GM21786 (cell line): ENCODE results near the gene ENPP4.
"Not testable (repeated sequence)": the region's sequence is repeated elsewhere in the genome, so short reads cannot be mapped to it uniquely, and the experiment has no call there.

Source experiments
- ATAC-seq: cut with Tn5 transposase; IDR thresholded peaks from one replicate; pipeline ENCODE4 v1.9.1; 2021; ENCODE audit not compliant: unreplicated experiment

The ENPP4 gene

GRCh38 chr6:46130666-46131065 lies 877 bp downstream of the ENPP4 start:
- ATAC-seq = no peak

GRCh38 chr6:46131291-46131690 lies 1.5 kb downstream of the ENPP4 start:
- not testable (repeated sequence) for ATAC-seq

GRCh38 chr6:46134216-46134615 lies 4.4 kb downstream of the ENPP4 start:
- ATAC-seq = no peak

- no peak for ATAC-seq
These were observed 5.4 kb downstream of the ENPP4 start for GRCh38 chr6:46135176-46135575.

GRCh38 chr6:46136831-46137230 lies 7.0 kb downstream of the ENPP4 start:
- no peak for ATAC-seq

GRCh38 chr6:46137387-46137786 lies 7.6 kb downstream of the ENPP4 start:
- peak; percentile 51 for ATAC-seq

- ATAC-seq = peak; percentile 74
These were observed 8.5 kb downstream of the ENPP4 start for GRCh38 chr6:46138281-46138680.

- no peak for ATAC-seq
These were observed 14.5 kb downstream of the ENPP4 start for GRCh38 chr6:46144270-46144669.

GRCh38 chr6:46149066-46149465 lies 19.3 kb downstream of the ENPP4 start:
- not testable (repeated sequence) for ATAC-seq

GRCh38 chr6:46156701-46157100 lies 26.9 kb downstream of the ENPP4 start:
- no peak for ATAC-seq

GRCh38 chr6:46159229-46159628 lies 29.4 kb downstream of the ENPP4 start:
- no peak for ATAC-seq

- no peak for ATAC-seq
These were observed 30.3 kb downstream of the ENPP4 start for GRCh38 chr6:46160102-46160501.

- ATAC-seq = peak; percentile 87
These were observed 40.8 kb downstream of the ENPP4 start, which contains the start of gene ENPP5 for GRCh38 chr6:46170357-46171289. ENPP5 (minus strand) TSS chr6:46170980; CDS start chr6:46168262, 2,718 bp downstream.

GRCh38 chr6:46172176-46172575 lies 42.4 kb downstream of the ENPP4 start:
- no peak for ATAC-seq

- ATAC-seq = no peak
These were observed 45.1 kb downstream of the ENPP4 start for GRCh38 chr6:46174904-46175303.

- ATAC-seq = peak; percentile 74
These were observed 45.7 kb downstream of the ENPP4 start for GRCh38 chr6:46175446-46175845.

GRCh38 chr6:46175976-46176375 lies 46.2 kb downstream of the ENPP4 start:
- ATAC-seq = peak; percentile 44

- ATAC-seq = no peak
These were observed 54.3 kb downstream of the ENPP4 start for GRCh38 chr6:46184114-46184513.

- no peak for ATAC-seq
These were observed 56.8 kb downstream of the ENPP4 start for GRCh38 chr6:46186583-46186982.

GRCh38 chr6:46189726-46190125 lies 59.9 kb downstream of the ENPP4 start:
- ATAC-seq = no peak

- ATAC-seq = no peak
These were observed 61.1 kb downstream of the ENPP4 start for GRCh38 chr6:46190889-46191288.

GRCh38 chr6:46191961-46192360 lies 62.2 kb downstream of the ENPP4 start:
- no peak for ATAC-seq
